ENCODE results near the gene PANX2. TPM values are rescaled to one million over a fixed set of nuclear protein-coding genes. Genes with fewer than 3 reads are reported as not detected.

PANX2 gene
- total and polyA plus RNA-seq, 2 of the 4 experiments (the other 2 are of a cell fraction), result 0.18 to 1.7 TPM

- no peak overlapping the region for H2BK15ac ChIP-seq (ENCODE audit: low read depth, low read length)
- peak overlapping the region; percentile 58 for H2AK5ac ChIP-seq (ENCODE audit: low read depth, low read length)
- peaks cover 7% of the 10 kb centered on the region for H3K9me1 ChIP-seq (ENCODE audit: insufficient read depth, low read length)
- H3K18ac ChIP-seq (ENCODE audit: low read depth, low read length), result no peak overlapping the region; the same call in 1 of the 2 replicates
- peak overlapping the region; percentile 90 for H2AK9ac ChIP-seq (replicated peaks; ENCODE audit: low read depth, low read length, poor library complexity)
- H4K20me1 ChIP-seq (ENCODE audit: insufficient read depth, low read length), result peaks cover 28% of the 10 kb centered on the region
- ChIA-PET POLR2A (ENCODE audit: unreplicated experiment) (no interaction called here), CTCF (no interaction called here)
- peaks cover 14 to 52% of the 10 kb centered on the region in 2 experiments for H3K79me1 ChIP-seq (ENCODE audit: low read depth in 1 of 2, low read length in 2 of 2)
- H3K4me1 ChIP-seq (ENCODE audit: control insufficient read depth, insufficient read depth, low read length), result peaks cover 25% of the 10 kb centered on the region
- DNase-seq, result peak; percentile 25
- H3K56ac ChIP-seq (ENCODE audit: extremely low read depth, insufficient read depth, low read length), result no peak overlapping the region
- peak overlapping the region; percentile 91 for H3K14ac ChIP-seq (replicated peaks; ENCODE audit: low read depth, low read length)
- peak overlapping the region; percentile 29 to 42; a peak in 3 of 4 replicates for H4K8ac ChIP-seq (ENCODE audit: low read depth in 2 of 2, low read length in 2 of 2)
- intact Hi-C loops (cut with micrococcal nuclease), result loop anchor here (1.0 kb wide), 1 partner anchor 40 kb away; no protein-coding TSS in a partner anchor
- in situ Hi-C loops (cut with MboI; ENCODE audit: low sequenced_read_pairs), result no loop called here
- peaks cover 4% of the 10 kb centered on the region; the same call in 1 of the 2 replicates for H3K36me3 ChIP-seq (ENCODE audit: control insufficient read depth, insufficient read depth, low read length)
- no peak overlapping the region for H2BK120ac ChIP-seq (ENCODE audit: low read depth, low read length)
- peak overlapping the region; percentile 37 for H3K9ac ChIP-seq (ENCODE audit: low read depth, low read length)
- TF ChIP-seq USF2 (IDR thresholded peaks at IDR 0.05; ENCODE audit: low read depth, low read length), result no peak
- TF ChIP-seq CHD1 (IDR thresholded peaks at IDR 0.05; ENCODE audit: low read depth, low read length), result no peak
- no peak for TF ChIP-seq MAFK (IDR thresholded peaks at IDR 0.05; ENCODE audit: low read depth, low read length)
- no peak for TF ChIP-seq MAZ (IDR thresholded peaks at IDR 0.05; ENCODE audit: borderline replicate concordance, low read depth, low read length)
- no peak for TF ChIP-seq RCOR1 (IDR thresholded peaks at IDR 0.05; ENCODE audit: insufficient replicate concordance, low read length)
- TF ChIP-seq BHLHE40 (IDR thresholded peaks at IDR 0.05; ENCODE audit: low read depth, low read length), result no peak
- TF ChIP-seq NFE2L2 (IDR thresholded peaks at IDR 0.05; ENCODE audit: low read depth, low read length), result no peak
- no peak for TF ChIP-seq FOS (IDR thresholded peaks at IDR 0.05; ENCODE audit: low read depth, low read length)
- TF ChIP-seq CEBPB (IDR thresholded peaks at IDR 0.05; ENCODE audit: low read depth, low read length), result no peak
- peak overlapping the region; percentile 75 for H2AFZ ChIP-seq (replicated peaks; ENCODE audit: low read length, poor library complexity)
- peak overlapping the region; percentile 89 for H3K4me2 ChIP-seq (ENCODE audit: low read depth, low read length)
- BruUV-seq (replicated peaks), result no TSS peak
- no peak overlapping the region for H2BK5ac ChIP-seq (ENCODE audit: low read depth, low read length, poor library complexity, severe bottlenecking)
- H3K4me3 ChIP-seq (ENCODE audit: insufficient read depth, low read depth, low read length), result peak overlapping the region; percentile 59
- WGBS, 2 experiments (ENCODE audit: extremely low coverage in 2 of 2, insufficient read length in 1 of 2), result 21% methylated on average over 9 of the region's 26 CpGs; no CpG with 5 or more reads in 1 of the 2 experiments
- no peak for ATAC-seq (ENCODE audit: low read depth)
- no peaks in the 10 kb centered on the region for H3K9me3 ChIP-seq (ENCODE audit: control insufficient read depth, insufficient read depth, low read length)
- peak overlapping the region; percentile 67 for H3K4ac ChIP-seq (ENCODE audit: low read depth, low read length)
- H3K27me3 ChIP-seq (ENCODE audit: control insufficient read depth, insufficient read depth, low read length), result no peaks in the 10 kb centered on the region
- peak overlapping the region; percentile 63; the same call in 1 of the 2 replicates for H3K27ac ChIP-seq (ENCODE audit: insufficient read depth, low read length)
- H4K5ac ChIP-seq (ENCODE audit: low read depth, low read length), result no peak overlapping the region; the same call in 1 of the 2 replicates
- no peak overlapping the region for H2BK20ac ChIP-seq (ENCODE audit: low read depth, low read length)
- peak overlapping the region; percentile 95; the same call in 1 of the 2 replicates for H3K23ac ChIP-seq (ENCODE audit: low read depth, low read length)
- H4K91ac ChIP-seq (ENCODE audit: insufficient read depth, low read depth, low read length), result no peak overlapping the region
- dilution Hi-C loops (cut with HindIII; ENCODE audit: low sequenced_read_pairs, unreplicated experiment), result no loop called here
Observed at GRCh38 chr22:50186761-50187523, 16.4 kb downstream of the PANX2 start.

Data from IMR-90 (cell line).